Smooth muscle cell of the brain vasculature (primary cell): Measurements from ENCODE around the gene CBARP.

Source experiments
- DNase-seq: peaks from one replicate; pipeline ENCODE4 v3.0.0-alpha.2; 2012; ENCODE audit warnings: low read depth, low spot score

The CBARP gene

DNA sequence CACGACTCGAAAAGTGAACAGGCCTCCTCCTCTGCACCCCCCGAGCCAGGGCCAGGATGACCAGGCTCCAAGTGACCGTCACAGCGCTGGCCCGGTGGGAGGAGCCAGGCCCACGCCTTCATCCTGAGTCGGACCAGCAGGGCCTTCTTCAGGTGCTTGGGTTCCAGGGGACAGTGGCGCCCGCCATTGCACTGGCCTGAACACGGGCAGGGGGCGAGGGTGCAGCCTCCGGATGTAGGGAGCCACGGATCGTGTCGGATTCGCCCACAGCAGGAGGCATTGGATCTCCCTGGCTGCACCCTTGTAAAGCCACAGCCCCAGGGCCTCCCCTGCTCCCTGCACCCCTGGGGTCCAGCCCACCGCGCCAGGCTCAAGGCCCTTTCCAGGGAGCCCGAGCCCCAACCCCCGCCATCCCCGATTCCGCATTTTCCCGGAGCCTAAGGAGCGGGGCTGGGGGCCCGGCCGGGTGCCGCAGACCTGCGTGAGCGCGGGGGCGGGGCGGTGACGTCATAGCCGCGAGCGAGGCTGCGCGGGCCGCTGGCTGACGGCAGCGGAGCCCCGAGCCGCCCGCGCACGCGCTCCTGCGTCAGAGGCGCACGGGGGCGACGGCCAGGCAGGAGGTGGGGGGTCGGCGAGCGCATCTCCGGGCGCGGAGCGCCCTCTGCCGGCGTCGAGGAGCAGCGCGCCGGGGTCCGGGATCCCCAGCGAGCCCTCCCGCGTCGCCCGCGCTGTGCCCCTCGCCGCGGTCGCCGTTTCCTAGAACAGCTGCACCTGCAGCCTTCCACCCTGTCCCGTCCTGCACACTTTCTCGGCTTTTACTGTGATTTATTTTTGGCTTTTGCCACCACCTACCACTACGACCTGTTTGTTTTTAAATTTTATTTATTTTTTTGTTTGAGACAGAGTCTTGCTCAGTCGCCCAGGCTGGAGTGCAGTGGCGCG is 2.3 kb upstream of the CBARP start:
- no peak for DNase-seq

GRCh38 chr19:1239420-1239795 is 1.6 kb upstream of the CBARP start:
- no peak for DNase-seq

GRCh38 chr19:1238369-1239303 is 831 bp upstream of the CBARP start:
- DNase-seq: no peak

GRCh38 chr19:1237027-1237659 is 662 bp downstream of the CBARP start:
- DNase-seq: no peak

GRCh38 chr19:1236576-1236975 is 1.2 kb downstream of the CBARP start:
- no peak for DNase-seq

GRCh38 chr19:1235625-1236538 is 1.9 kb downstream of the CBARP start:
- DNase-seq: no peak

DNA sequence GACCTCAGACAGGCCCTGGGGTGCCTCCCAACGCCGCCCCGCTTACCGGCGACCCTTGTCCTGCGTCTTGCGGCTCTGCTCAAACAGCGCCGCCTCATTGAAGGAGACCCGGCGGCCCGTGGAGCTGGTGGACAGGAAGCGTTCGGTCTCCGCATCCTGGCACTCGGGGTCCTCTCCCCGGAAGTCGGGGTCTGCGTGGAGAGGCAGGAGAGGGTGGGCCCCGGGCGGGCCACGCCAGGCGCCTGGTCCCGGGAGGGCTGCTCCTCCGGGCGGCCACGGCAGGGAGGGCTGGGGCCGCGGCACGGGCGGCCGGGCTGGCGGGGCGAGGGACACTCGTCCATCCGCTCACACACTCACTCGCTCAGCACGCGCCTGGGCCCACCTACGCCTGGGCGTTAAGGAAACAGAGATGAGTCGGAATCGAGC is 2.8 kb downstream of the CBARP start:
- no peak for DNase-seq

- DNase-seq: no peak
Observed at GRCh38 chr19:1234051-1234954, 3.5 kb downstream of the CBARP start.

DNA sequence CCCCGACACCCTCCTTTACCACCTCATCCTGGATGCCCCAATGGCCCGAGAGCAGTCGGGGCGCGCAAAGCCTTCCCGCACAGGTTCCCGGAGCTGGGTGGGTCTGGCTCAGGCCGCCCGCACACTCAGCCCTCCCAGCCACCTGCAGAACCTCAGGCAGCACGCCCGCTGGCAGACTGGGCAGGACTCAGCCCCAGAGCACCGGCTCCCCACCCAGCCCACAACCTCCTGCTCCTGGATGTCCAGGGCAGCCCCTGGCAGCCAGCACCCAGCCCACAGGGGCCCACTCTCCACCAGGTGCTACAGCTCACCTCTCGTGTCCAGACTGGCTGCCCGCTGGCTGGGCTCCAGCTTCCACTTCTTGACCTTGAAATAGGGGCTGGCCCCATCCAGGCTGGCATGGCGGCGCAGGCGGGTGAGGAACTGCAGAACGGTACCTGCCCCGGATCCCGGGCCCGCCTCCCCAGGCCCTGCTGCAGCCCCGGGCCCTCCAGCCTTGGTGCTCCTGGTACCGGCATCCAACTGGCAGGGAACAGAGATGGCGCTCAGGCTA is 4.6 kb downstream of the CBARP start:
- no peak for DNase-seq

DNA sequence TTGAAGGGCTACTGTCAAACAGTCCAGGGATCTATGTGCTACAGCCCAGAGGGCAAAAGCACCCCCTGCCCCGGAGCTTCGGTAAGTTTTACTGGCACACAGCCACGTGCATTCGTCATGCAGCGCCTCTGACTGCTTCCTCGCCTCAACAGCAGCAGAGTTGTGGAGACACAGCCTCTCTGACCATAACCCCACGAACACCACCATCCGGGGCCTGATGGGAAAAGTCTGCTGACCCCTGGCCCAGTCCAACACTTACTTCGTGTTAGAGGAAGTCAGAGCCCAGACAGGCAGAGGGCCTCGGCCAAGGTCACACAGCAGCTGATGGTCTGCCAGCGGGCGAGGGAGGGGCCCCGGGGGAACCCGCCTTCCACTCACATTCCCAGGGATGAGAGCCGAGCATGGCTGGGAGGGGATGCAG is 5.1 kb downstream of the CBARP start:
- DNase-seq: no peak

DNA sequence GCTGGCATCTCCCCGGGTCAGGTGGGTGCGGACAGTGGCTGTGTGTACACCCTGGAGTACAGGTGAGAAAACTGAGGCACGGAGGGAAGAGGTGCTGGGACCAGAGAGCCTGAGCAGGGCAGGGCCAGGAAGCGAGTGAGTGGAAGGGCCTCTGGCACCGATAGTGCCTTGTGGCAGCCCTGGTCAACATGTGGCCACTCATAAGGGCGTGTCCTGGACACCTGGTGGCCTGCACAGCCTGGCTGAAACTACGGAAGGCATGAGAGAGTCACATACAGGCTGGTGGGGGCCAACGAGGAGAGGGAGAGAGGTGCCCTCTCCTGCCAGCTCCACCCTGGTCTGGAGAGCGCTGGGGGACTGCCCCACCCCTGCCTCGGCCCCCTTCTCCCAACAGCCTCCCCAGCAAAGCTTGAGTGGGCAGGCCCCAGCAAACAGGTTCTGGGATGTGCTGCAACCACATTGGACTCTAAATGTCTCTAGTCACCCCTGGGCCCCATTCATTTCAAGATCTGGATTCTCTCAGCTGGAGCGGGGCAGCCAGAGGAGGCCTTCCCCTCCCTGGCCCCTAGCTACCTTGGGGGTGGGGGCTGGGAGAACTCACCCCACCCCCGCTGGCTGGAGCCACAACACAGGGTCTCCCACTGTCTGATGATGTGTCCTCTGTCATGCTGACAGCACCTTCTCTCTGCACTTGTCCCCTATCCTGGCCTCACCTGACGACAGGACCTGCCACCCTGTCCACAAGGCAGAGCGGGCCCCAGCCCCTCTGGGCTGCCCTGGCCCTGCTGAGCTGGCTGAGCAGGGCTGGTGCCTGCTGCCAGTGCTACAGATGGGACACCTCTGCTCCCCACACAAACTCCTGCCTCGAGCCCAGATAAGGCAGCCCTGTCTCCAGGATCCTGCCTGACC is 5.8 kb downstream of the CBARP start:
- no peak for DNase-seq

DNA sequence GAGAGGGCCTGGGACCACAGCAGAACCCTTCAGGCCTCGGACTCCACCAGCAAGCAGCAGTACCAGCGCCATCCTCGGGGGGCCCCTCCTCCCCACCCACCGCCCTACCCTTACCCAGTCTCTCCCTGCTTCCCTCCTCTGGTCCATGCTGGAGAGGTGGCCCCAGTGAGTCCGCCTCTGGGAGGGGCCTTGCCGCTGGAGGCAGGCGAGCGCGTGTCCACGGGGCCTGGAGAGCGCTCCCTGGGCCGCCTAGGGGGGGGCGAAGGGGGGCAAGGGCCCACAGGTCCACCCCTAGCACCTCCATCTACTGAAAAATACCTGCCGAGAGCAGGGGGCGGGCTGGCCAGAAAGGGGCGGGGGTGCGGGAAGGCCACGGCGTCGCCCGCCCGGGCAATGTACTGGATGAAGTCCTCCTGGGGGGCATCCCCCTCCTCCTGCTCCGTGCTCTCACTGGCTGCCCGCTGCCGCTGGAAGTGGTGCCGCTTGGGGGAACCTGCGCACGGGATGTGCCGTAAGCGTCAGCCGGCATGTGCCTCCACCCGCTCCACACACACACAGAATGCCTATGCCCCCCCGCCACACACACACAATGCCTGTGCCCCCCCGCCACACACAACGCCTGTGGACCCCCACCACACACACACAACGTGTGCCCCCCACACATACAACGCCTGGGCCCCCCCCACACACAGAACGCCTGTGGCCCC is 6.9 kb downstream of the CBARP start:
- no peak for DNase-seq

GRCh38 chr19:1229924-1230782 is 7.7 kb downstream of the CBARP start:
- DNase-seq: no peak

DNA sequence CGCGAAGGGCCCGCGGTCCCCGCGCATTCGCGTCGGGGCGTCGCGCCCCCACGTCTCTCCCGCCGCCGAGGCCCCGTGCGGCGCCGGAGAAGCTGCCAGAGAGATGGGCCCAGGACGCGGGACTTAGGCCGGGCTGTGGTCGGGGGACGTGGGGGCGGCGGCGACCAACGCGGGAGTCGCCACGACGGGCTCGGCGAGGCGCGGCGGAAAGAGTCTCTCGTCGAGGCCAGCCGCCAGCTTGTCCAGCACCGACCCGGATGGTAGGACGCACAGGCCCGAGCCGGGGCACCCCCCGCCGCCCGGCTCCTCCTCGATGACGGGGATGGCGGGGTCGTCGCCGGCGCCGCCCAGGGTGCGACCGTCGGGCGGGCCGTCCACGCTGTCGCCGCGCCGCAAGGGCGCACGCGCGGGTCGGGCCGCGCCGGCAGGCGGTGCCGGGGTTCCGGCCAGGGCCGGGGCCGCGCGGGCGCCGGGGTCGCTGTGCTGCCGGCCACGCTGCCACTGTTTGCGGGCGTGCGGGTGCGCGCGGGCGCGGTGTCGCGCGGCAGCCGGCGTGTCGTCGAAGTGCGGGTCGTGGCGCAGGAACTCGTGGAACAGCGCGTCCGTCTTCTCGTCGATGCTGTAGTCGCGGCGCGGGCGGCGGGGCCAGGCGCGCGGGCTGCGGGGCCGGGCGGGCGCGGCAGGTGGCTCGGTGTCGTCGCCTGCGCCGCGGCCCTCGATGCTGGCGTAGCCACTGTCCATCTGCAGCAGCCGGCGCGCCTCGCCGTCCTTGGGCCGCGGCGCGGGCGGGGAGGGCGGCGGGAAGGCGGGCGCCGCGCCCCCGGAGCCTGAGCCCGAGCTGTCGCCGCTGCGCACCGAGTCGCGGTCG is 8.5 kb downstream of the CBARP start:
- no peak for DNase-seq

- DNase-seq: no peak
Observed at GRCh38 chr19:1228161-1228957, 9.4 kb downstream of the CBARP start.
